Measurements from ENCODE around the gene ABCA4. TPM values are rescaled to one million over a fixed set of nuclear protein-coding genes. Genes with fewer than 3 reads are reported as not detected.

Gene ABCA4
- polyA plus RNA-seq, 3 donors, result 5.4 to 7.1 (median 6.0) TPM

DNA sequence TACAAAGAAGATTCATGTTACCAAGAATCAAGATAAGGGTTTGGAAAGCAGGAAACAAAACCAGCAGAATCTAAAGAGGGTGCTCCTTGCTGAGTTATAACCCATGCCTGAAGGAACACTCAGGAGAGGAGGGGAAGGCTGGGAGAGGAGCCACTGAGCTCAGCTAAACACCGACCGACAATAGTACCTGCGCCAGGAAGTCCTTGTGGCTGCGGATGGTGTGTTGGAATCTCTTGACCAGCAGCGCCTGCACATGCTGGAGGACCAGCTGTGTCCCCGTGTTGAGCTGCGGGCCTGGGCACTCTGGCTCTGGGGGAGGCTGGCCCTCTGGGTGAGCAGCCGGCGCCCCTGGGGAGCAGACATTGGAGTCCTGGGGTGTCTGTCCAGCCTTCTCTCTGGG, 89.4 kb downstream of the ABCA4 start:
- DNase-seq (ENCODE audit: low read depth in 3 of 3, low spot score in 2 of 3), result no peak

GRCh38 chr1:94031154-94031553, 89.8 kb downstream of the ABCA4 start:
- DNase-seq (ENCODE audit: low read depth in 3 of 3, low spot score in 2 of 3), result no peak

DNA sequence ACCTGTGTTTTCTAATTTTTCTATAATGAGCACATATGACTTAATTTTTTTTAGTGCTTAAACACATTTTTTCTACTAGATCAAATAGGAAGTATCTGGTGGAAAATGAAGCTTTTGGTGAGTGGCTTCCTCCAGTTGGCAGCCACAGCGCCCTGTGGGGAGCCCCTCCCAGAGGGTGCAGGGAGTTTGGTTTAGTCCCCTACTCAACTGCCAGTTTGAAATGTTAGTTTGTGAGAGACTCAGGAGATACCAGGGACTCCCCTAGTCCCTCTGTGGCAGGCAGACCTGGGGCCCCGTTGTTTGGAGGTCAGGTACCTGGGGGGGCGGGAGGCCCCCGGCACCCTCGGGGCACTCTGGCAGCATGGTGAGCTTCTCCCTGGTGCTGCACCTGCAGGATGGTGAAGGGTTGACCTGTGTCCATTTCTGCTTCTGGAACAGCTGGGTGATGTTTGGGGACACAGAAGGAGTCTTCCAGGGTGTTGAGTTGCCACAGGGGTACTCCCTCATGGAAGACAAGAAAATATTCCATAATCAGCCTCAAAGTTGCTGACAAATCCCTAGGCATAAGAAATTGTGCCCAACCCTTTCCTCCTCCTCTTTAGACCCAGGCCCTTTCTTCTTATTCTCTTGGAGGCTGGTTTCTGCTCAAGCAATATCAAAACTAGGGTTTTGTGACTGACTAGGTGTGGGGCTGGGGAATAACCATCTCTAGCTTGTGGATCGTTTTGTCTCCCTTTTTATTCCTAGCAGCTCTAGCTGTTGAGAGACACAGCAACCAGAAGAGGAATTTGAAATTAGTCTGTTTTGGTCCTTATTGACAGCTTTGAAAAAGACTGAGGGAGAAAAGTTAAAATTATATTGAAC, 91.6 kb downstream of the ABCA4 start:
- DNase-seq (ENCODE audit: low read depth in 3 of 3, low spot score in 2 of 3), result no peak

DNA sequence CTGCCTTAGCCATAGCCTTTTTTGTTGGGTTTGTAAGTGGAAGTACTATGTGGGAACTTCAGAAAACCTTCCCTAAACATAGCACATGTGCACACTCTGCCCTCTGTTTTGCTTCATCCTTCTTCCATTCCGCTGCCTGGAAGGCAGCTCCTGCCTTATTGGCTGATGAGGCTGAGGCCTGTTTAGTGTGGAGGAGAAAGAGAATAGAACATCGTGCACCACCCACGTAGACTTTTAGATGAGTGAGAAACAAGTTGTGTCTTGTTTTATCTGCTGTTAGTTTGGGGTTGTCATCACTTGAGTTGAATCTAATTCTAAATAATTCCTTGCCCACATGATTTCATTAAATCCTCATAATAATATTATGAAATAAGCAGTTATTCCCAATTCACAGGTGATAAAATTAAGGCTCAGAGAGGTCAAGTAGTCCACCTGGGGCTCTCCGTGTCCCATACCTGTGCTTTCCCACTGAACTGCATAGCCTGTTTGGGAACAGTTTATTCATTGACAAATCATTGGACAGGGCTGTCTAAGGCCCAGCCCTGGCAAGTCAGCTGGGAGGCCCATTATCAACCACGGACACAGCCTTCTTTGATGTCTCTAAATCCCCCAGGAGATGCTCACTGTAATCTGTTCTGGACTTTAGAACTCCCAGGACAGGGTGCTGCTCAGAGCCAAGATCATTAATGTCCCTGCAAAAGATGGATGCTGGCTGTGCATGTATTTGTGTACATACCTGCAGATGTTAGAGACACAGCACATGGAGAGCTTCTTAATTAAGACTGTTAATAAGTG, 93.0 kb downstream of the ABCA4 start:
- no peak for DNase-seq (ENCODE audit: low read depth in 3 of 3, low spot score in 2 of 3)

- DNase-seq (ENCODE audit: low read depth in 3 of 3, low spot score in 2 of 3), result no peak
Measured at GRCh38 chr1:94026619-94027380, 94.1 kb downstream of the ABCA4 start.

DNA sequence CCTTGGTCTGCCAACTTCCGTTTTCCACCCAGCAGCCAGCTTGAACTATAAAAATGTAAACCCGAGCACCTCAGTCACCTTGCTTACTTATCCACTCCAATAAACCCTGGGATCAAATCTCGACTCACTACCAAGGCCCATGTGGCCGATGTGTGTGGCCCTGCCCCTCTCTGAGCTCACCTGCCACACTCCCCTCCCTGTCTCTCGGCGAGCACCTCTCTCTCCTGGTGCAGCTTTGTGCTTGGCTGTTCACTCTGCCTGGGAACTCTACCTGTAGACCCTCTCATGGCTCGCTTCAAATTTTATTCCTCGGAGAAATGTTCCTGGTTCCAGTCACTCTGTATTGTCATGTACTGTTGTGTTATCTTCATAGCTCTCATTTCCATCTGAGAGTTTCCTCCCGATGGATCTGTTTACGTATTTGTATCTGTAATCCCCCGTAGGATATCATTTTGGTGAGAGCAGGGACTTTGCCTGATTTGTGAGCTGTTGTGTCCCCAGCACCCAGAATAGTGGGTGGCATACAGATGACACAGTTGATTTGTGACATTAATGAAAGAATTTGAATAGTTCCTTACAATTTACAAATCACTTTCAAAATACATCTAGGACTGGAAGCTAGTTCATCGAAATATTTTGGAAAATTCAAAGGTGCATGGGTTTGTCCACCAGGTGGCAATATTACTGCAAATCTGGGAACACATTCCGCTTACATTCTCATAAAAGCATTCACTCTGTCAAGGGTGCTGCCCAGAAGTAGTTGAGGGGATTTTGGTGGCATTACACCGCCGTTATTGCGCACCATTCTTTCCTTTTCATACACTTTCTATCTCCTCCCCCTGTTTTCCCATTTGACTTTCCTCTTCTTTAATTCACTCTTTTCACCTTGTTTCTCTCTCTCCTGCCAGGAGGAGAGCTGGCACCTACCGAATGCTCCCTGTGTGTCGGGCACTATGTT, 95.3 kb downstream of the ABCA4 start:
- DNase-seq (ENCODE audit: low read depth in 3 of 3, low spot score in 2 of 3), result no peak

DNA sequence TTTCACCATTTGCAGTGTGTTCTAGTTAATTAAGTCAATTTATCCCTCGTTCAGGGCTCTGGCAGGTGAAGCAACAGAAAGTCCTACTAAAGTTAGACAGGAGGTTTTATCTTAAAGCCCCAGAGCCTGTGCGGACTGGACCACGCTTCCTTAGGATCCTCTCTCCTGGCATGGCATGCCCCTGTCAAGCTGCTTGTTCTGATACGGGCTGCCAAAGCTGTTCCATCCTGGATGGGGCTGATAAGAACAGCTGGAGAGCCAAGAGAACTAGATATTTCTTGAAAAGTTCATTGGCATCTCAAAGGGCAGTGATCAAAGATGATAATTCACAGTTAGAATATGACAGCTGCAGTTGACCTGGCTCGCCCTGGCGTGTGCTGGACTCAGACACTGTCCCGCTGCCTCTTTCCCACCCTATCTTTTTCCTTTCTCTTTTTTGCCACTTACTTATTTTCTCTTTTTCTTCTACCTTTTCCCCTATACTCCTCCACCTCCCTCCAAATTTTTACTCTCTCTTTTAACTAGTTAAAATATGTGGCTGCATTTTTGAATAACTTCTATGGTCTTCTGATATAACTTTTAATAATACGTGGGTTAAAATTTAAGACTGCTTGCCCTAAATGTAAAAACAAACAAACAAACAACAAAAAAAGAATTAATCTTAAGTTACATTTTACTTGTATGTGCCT, 96.7 kb downstream of the ABCA4 start:
- no peak for DNase-seq (ENCODE audit: low read depth in 3 of 3, low spot score in 2 of 3)

DNA sequence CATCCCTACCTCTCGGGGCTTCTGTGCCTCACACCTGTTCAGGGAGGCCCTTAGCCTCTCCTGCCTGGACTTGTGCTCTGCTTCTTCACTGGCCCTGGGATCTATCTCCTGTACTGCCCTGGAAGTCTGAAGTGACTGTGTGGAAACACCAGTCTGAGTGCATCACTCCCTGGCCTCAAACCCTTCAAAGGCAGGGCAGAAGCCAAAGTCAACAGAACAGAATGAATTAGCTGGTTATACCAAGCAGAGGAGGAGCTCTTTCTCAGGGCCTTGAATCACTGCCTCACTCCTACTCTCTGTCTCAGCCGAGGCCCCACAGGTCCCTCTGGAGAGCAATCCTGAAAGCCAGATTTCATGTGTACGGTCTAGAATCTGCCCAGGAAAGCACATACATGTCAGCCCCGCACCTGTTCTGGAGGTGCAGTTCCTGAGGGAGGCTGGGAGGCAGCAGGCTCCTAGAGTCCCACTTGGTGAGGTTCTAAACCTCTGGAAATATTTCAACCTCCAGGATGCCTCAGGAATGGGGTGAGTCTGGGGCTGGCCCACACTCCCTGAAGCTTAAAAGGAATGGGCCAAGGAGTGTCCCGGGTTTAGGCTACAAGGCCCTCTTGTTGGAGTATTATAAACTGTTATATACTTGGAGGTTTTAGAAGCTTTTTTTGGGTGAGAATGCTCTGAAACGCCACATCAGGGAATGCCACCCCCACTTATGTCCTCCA, 98.3 kb downstream of the ABCA4 start:
- DNase-seq (ENCODE audit: low read depth in 3 of 3, low spot score in 2 of 3), result no peak

- no peak for DNase-seq (ENCODE audit: low read depth in 3 of 3, low spot score in 2 of 3)
Measured at GRCh38 chr1:94020764-94021579, 100.0 kb downstream of the ABCA4 start.

DNA sequence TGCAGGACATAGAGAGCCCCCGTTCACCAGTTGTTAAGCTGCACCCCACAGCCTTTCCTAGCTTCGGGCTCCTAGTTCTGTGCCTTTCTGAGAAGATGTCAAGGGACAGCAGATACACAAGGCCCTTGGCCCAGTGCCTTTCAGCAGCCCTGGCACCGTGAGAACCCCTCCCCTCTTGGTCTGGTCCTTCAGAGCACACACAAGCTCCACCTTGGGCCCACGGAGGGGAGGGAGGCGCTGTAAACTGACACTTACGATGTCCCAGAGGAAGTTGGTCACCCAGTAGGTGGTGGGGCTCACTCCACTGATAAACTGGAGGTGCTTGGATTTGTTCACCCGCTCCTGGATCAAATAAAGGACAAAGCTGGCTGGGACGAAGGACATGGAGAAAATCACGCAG, 101.6 kb downstream of the ABCA4 start:
- no peak for DNase-seq (ENCODE audit: low read depth in 3 of 3, low spot score in 2 of 3)

- no peak for DNase-seq (ENCODE audit: low read depth in 3 of 3, low spot score in 2 of 3)
Measured at GRCh38 chr1:94017155-94017829, 103.7 kb downstream of the ABCA4 start.

- no peak for DNase-seq (ENCODE audit: low read depth in 3 of 3, low spot score in 2 of 3)
Measured at GRCh38 chr1:94015489-94015817, 105.5 kb downstream of the ABCA4 start.

- no peak for DNase-seq (ENCODE audit: low read depth in 3 of 3, low spot score in 2 of 3)
Measured at GRCh38 chr1:94014635-94015488, 106.1 kb downstream of the ABCA4 start.

DNA sequence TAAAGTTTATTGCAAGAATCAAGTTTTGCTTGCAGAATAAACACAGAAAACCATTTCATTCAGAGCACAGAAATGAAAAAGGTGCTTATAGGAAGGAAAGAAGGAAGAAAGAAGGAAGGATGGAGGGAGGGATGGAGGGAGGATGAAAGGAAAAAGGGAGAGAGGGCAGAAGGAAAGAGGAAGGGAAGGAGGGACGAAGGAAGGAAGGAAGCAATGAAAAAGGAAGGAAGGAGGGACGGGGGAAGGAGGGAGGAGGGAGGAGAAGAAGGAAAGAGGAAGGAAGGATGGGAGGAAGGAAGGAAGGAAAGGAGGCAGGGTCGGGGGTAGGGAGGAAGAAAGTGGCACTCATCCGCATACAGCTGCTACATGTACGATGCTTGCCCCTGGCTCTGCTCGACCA, 106.9 kb downstream of the ABCA4 start:
- no peak for DNase-seq (ENCODE audit: low read depth in 3 of 3, low spot score in 2 of 3)

DNA sequence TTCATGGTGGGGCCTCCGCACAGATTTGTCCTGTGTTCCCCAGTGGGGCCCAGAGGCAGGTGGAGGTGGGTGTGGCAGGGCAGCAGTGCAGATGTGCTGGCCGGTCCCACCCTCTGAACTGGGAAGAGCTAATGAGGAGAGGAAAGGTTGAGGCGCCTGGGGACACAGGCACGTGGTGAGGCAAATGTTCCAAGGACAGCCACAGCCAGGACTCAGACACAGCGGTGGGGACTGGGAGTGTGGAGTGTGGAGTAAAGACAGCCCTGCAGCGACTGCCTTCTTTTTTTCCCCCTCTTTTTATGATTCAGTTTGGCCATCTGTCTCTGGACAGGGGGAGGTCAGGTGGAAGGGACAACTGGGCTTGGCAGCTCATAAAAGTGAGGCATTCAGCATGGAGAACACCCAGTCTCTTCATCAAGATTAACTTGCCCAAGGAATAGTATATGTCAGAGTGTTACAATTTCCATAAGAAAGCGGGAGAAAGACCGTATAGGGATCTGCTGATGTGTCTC, 107.5 kb downstream of the ABCA4 start:
- no peak for DNase-seq (ENCODE audit: low read depth in 3 of 3, low spot score in 2 of 3)

DNA sequence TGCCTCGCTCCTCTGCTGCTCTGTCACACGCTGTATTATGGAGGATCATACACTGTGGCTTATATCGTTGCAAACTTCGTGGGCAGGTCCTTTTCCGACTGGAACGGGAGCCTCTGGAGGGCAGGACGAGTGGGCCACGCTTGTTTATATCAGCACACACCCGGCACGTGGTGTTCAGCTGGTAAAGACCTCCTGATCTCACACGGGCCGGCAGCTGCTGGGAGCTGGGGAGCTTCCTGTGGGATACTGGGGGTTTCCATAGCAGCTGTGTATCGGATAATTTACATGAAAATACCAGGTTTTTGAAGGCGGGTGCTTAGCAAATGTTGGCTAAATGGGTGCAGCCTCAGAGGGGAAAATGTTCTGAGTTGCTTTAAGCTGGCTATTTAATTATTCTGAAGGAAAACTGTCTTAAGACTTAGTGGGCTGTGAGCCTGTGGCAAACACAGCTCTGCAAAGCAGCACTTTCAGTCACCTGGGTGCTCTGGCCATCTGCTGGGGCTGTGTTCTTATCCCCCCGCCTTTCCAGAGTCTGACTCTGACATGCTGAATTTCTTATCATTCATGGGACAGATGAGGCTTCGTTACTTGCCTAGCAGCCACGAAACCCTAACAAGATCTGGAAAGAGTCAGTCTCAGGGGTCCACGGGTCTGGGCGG, 108.1 kb downstream of the ABCA4 start:
- no peak for DNase-seq (ENCODE audit: low read depth in 3 of 3, low spot score in 2 of 3)

Measured in right renal cortex interstitium (tissue), 3 donors.